GM23338 (cell line): ENCODE measurements around the gene LRRC3B. TPM values are rescaled to one million over a fixed set of nuclear protein-coding genes. Genes with fewer than 3 reads are reported as not detected.

Source experiments
- ATAC-seq: fragments of 200-7000 bp; cut with Tn5 transposase; 3 replicates; pipeline ENCODE4 v1.9.1; 2020
- DNase-seq: peaks from one replicate; pipeline ENCODE4 v3.0.0-alpha.2; 2015; ENCODE audit warnings: low spot score
- H2AFZ ChIP-seq: fragments of 200-600 bp; sonication (generic); 2 replicates; pipeline ENCODE4 v1.8.0; 2016; ENCODE audit warnings: antibody characterized with exemption, mild to moderate bottlenecking, moderate library complexity
- H3F3A ChIP-seq: fragments of 200-600 bp; sonication (generic); replicated peaks from 2 replicates; pipeline ENCODE4 v1.8.0; 2017; ENCODE audit warnings: antibody characterized with exemption, mixed run types, low read depth
- H3K27ac ChIP-seq: fragments of 200-600 bp; sonication (generic); 2 replicates; pipeline ENCODE4 v1.6.1; 2016; ENCODE audit warnings: low read depth
- H3K27me3 ChIP-seq: fragments of 200-600 bp; sonication (generic); 2 replicates; pipeline ENCODE4 v1.8.0; 2016; ENCODE audit warnings: mild to moderate bottlenecking, mixed run types, moderate library complexity; ENCODE audit not compliant: insufficient read depth
- H3K36me3 ChIP-seq: fragments of 200-600 bp; sonication (generic); 2 replicates; pipeline ENCODE4 v1.8.0; 2016; ENCODE audit warnings: mild to moderate bottlenecking; ENCODE audit not compliant: insufficient read depth
- H3K4me1 ChIP-seq: fragments of 200-600 bp; sonication (generic); 2 replicates; pipeline ENCODE4 v1.8.0; 2016; ENCODE audit warnings: mild to moderate bottlenecking, moderate library complexity; ENCODE audit not compliant: insufficient read depth
- H3K4me2 ChIP-seq: fragments of 200-600 bp; sonication (generic); 2 replicates; pipeline ENCODE4 v1.7.1; 2017; ENCODE audit warnings: mixed run types
- H3K4me3 ChIP-seq: fragments of 200-600 bp; sonication (generic); 2 replicates; pipeline ENCODE4 v1.6.1; 2016; ENCODE audit warnings: mixed run types
- H3K79me2 ChIP-seq: fragments of 200-600 bp; sonication (generic); replicated peaks from 2 replicates; pipeline ENCODE4 v1.8.0; 2017; ENCODE audit warnings: mild to moderate bottlenecking; ENCODE audit not compliant: insufficient read depth
- H3K9me2 ChIP-seq: fragments of 200-600 bp; sonication (generic); 2 replicates; pipeline ENCODE4 v1.8.0; 2017; ENCODE audit not compliant: insufficient read depth
- H4K20me1 ChIP-seq: fragments of 200-600 bp; sonication (generic); replicated peaks from 2 replicates; pipeline ENCODE4 v1.8.0; 2017; ENCODE audit warnings: mild to moderate bottlenecking; ENCODE audit not compliant: insufficient read depth
- H3K27ac Mint-ChIP-seq: 2 replicates; pipeline ENCODE4 v1.8.0; 2020; ENCODE audit warnings: inconsistent platforms, mild to moderate bottlenecking, moderate library complexity, mixed read lengths
- H3K27me3 Mint-ChIP-seq: 3 replicates; pipeline ENCODE4 v1.8.0; 2022; ENCODE audit warnings: low read depth, mild to moderate bottlenecking, moderate library complexity, mixed read lengths, inconsistent platforms; ENCODE audit not compliant: insufficient read depth, poor library complexity
- H3K36me3 Mint-ChIP-seq: 3 replicates; pipeline ENCODE4 v1.8.0; 2021; ENCODE audit warnings: low read depth, mild to moderate bottlenecking, inconsistent platforms, moderate library complexity, mixed read lengths
- H3K4me1 Mint-ChIP-seq: 3 replicates; pipeline ENCODE4 v1.8.0; 2020; ENCODE audit warnings: mild to moderate bottlenecking, inconsistent platforms, mixed read lengths
- H3K4me3 Mint-ChIP-seq: 3 replicates; pipeline ENCODE4 v1.8.0; 2021; ENCODE audit warnings: moderate library complexity, mild to moderate bottlenecking, inconsistent platforms, mixed read lengths
- H3K9me3 Mint-ChIP-seq: 3 replicates; pipeline ENCODE4 v1.8.0; 2020; ENCODE audit warnings: moderate library complexity, mild to moderate bottlenecking, inconsistent platforms, mixed read lengths
- CREB1 ChIP-seq: fragments of 250-450 bp; sonication (Bioruptor Pico); IDR thresholded peaks from 2 replicates; pipeline ENCODE4 v1.5.0; 2020; ENCODE audit warnings: low read depth, mild to moderate bottlenecking, moderate library complexity
- ETS1 ChIP-seq: IDR thresholded peaks from 2 replicates; pipeline ENCODE4 v1.6.1; 2016; ENCODE audit warnings: antibody characterized with exemption
- EZH2 ChIP-seq: fragments of 200-600 bp; sonication (generic); IDR thresholded peaks from one replicate; pipeline ENCODE4 v1.8.0; 2017; ENCODE audit warnings: antibody characterized with exemption, mild to moderate bottlenecking, low read depth; ENCODE audit not compliant: unreplicated experiment
- EZH2phosphoT487 ChIP-seq: fragments of 200-600 bp; sonication (generic); IDR thresholded peaks from one replicate; pipeline ENCODE4 v1.8.1; 2018; ENCODE audit warnings: antibody characterized with exemption; ENCODE audit not compliant: unreplicated experiment
- JUNB ChIP-seq: IDR thresholded peaks from one replicate; pipeline ENCODE4 v1.6.1; 2016; ENCODE audit warnings: antibody characterized with exemption; ENCODE audit not compliant: unreplicated experiment
- NANOG ChIP-seq: IDR thresholded peaks from 2 replicates; pipeline ENCODE4 v1.6.1; 2016; ENCODE audit warnings: antibody characterized with exemption, borderline replicate concordance
- POLR2AphosphoS5 ChIP-seq: IDR thresholded peaks from 2 replicates; pipeline ENCODE4 v1.6.1; 2016; ENCODE audit warnings: antibody characterized with exemption, low read depth
- ZNF114 ChIP-seq: fragments of 250-450 bp; sonication (Bioruptor Pico); IDR thresholded peaks from 2 replicates; pipeline ENCODE4 v1.5.0; 2020; ENCODE audit warnings: mild to moderate bottlenecking, moderate library complexity
- ZNF331 ChIP-seq: fragments of 250-450 bp; sonication (Bioruptor Pico); IDR thresholded peaks from 2 replicates; pipeline ENCODE4 v1.5.0; 2020; ENCODE audit warnings: low read depth, mild to moderate bottlenecking, moderate library complexity
- ZNF462 ChIP-seq: fragments of 250-450 bp; sonication (Bioruptor Pico); IDR thresholded peaks from 2 replicates; pipeline ENCODE4 v1.5.0; 2020; ENCODE audit warnings: mild to moderate bottlenecking, moderate library complexity
- polyA plus RNA-seq: library from polyadenylated mRNA; unstranded; fragments of >200 nt; fragmentation: Nextera tagmentation; extraction: Ambion mirVana; gene quantifications from 2 replicates; pipeline ENCODE4 v1.2.1, GENCODE V29; 2016
- total RNA-seq: library from RNA; depleted of rRNA; stranded (reverse); fragments of >200 nt; shearing (Covaris generic); gene quantifications from 2 replicates; pipeline ENCODE4 v1.2.3, GENCODE V29; 2014
- TF ChIP-seq, protein P1 (sequence below): IDR thresholded peaks from one replicate; pipeline ENCODE4 v1.6.1; 2018; ENCODE audit warnings: antibody characterized with exemption; ENCODE audit not compliant: unreplicated experiment
- TF ChIP-seq, protein P2 (sequence below), 2 experiments: fragments of 200-600 bp in 1 of 2; sonication (generic) in 1 of 2; conservative IDR thresholded peaks; 2 replicates each; pipeline versions ENCODE4 v1.5.1 to v1.6.1; 2016 to 2017; ENCODE audit warnings: antibody characterized with exemption in 2 of 2, low read depth in 2 of 2, mild to moderate bottlenecking in 2 of 2, moderate library complexity in 1 of 2

Gene LRRC3B
- total and polyA plus RNA-seq, 2 experiments from 2014 or later: 7.1 to 13.2 TPM

DNA sequence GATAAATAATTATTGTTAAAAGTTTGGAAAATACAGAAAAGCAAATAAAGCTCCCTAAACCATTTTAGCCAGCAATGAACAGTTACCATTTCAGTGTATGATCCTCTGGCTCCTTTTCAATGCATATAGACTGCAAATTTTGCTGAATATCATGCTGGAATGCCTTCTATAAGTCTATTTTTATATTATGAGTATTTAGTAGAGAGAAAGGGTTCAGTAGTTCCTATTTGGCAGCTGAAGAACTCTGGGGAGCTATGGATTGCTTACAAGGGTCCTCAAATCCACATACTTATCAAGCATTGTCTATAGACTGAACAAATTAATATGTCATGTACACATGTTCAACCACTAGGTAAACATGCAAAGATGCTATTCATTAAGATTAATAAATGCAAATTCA, 46.1 kb downstream of the LRRC3B start (continued):
- TF ChIP-seq, protein P1, sequence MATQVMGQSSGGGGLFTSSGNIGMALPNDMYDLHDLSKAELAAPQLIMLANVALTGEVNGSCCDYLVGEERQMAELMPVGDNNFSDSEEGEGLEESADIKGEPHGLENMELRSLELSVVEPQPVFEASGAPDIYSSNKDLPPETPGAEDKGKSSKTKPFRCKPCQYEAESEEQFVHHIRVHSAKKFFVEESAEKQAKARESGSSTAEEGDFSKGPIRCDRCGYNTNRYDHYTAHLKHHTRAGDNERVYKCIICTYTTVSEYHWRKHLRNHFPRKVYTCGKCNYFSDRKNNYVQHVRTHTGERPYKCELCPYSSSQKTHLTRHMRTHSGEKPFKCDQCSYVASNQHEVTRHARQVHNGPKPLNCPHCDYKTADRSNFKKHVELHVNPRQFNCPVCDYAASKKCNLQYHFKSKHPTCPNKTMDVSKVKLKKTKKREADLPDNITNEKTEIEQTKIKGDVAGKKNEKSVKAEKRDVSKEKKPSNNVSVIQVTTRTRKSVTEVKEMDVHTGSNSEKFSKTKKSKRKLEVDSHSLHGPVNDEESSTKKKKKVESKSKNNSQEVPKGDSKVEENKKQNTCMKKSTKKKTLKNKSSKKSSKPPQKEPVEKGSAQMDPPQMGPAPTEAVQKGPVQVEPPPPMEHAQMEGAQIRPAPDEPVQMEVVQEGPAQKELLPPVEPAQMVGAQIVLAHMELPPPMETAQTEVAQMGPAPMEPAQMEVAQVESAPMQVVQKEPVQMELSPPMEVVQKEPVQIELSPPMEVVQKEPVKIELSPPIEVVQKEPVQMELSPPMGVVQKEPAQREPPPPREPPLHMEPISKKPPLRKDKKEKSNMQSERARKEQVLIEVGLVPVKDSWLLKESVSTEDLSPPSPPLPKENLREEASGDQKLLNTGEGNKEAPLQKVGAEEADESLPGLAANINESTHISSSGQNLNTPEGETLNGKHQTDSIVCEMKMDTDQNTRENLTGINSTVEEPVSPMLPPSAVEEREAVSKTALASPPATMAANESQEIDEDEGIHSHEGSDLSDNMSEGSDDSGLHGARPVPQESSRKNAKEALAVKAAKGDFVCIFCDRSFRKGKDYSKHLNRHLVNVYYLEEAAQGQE: no peak
- TF ChIP-seq ZNF462 (CRISPR knock-in tag): no peak

DNA sequence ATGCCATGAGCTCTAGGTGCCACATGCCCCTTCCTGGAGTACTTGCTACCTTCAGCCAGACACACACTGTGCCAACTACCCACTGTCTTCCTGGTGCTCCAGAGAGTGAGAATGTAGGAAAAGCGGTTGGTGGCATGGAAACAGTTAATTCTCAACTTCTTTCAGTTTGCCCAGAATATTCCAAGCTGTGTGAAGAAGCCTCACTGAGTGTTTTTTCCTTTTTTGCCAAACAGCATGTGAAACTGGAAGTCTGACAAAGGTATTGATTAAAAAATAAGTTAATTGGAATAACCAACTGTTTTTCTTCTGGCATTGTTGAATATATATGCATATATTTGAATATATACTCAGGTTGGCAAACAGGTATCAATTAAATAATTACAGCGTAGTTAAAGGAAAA, 52.8 kb downstream of the LRRC3B start:
- no peaks in the 10 kb centered on the region for H3K27me3 Mint-ChIP-seq
- H3K27ac Mint-ChIP-seq: no peak overlapping the region
- H3K36me3 ChIP-seq: no peaks in the 10 kb centered on the region
- no peaks in the 10 kb centered on the region; the same call in 1 of the 2 replicates for H3K9me2 ChIP-seq
- H3K79me2 ChIP-seq: no peaks in the 10 kb centered on the region; the same call in 1 of the 2 replicates
- H3K9me3 Mint-ChIP-seq: no peaks in the 10 kb centered on the region
- H3K4me1 ChIP-seq: no peaks in the 10 kb centered on the region
- no peaks in the 10 kb centered on the region for H3K4me1 Mint-ChIP-seq
- no peaks in the 10 kb centered on the region for H3K36me3 Mint-ChIP-seq
- H3K4me3 Mint-ChIP-seq: no peak overlapping the region
- no peak overlapping the region for H3K4me3 ChIP-seq
- H2AFZ ChIP-seq: no peak overlapping the region
- no peaks in the 10 kb centered on the region for H3F3A ChIP-seq
- no peaks in the 10 kb centered on the region for H4K20me1 ChIP-seq
- H3K27me3 ChIP-seq: no peaks in the 10 kb centered on the region
- ATAC-seq (no peak), DNase-seq (no peak)
- H3K4me2 ChIP-seq: no peak overlapping the region
- H3K27ac ChIP-seq: no peak overlapping the region
- TF ChIP-seq EZH2 (no peak), JUNB (no peak), ETS1 (no peak), EZH2phosphoT487 (no peak), NANOG (no peak), POLR2AphosphoS5 (no peak), ZNF114 (CRISPR knock-in tag) (no peak), CREB1 (CRISPR knock-in tag) (no peak), ZNF331 (no peak)
- TF ChIP-seq, protein P2, sequence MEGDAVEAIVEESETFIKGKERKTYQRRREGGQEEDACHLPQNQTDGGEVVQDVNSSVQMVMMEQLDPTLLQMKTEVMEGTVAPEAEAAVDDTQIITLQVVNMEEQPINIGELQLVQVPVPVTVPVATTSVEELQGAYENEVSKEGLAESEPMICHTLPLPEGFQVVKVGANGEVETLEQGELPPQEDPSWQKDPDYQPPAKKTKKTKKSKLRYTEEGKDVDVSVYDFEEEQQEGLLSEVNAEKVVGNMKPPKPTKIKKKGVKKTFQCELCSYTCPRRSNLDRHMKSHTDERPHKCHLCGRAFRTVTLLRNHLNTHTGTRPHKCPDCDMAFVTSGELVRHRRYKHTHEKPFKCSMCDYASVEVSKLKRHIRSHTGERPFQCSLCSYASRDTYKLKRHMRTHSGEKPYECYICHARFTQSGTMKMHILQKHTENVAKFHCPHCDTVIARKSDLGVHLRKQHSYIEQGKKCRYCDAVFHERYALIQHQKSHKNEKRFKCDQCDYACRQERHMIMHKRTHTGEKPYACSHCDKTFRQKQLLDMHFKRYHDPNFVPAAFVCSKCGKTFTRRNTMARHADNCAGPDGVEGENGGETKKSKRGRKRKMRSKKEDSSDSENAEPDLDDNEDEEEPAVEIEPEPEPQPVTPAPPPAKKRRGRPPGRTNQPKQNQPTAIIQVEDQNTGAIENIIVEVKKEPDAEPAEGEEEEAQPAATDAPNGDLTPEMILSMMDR (conservative IDR thresholded peaks at IDR 0.05; ENCODE audit: low read depth in 2 of 2): no peak
